ENCODE measurements around the gene YKT6.

GRCh38 chr7:44167920-44168319, 32.9 kb upstream of the YKT6 start:
- TF ChIP-seq CTCF (IDR thresholded peaks at IDR 0.05) (no peak), POLR2A (IDR thresholded peaks at IDR 0.05) (no peak)

Data from uterus (tissue), 2 donors.